Left renal pelvis (tissue), 4 donors: ENCODE measurements around the gene ATP5MC2. TPM values are rescaled to one million over a fixed set of nuclear protein-coding genes. Genes with fewer than 3 reads are reported as not detected.
"Not testable (repeated sequence)": the region's sequence is repeated elsewhere in the genome, so short reads cannot be mapped to it uniquely, and the experiment has no call there.

ENCODE experiments used
- DNase-seq, 4 donors: peaks; one replicate each; pipeline ENCODE4 v3.0.0-alpha.2; 2013; ENCODE audit warnings: low read depth in 4 of 4, low spot score in 3 of 4
- polyA plus RNA-seq, 4 donors: library from polyadenylated mRNA; unstranded; fragments of 120-200 nt; gene quantifications; one replicate each; pipeline ENCODE4 v1.2.1, GENCODE V29; 2013; ENCODE audit not compliant: insufficient read length in 4 of 4

The ATP5MC2 gene
- polyA plus RNA-seq, 4 donors: 320 to 596 (median 522) TPM

DNA sequence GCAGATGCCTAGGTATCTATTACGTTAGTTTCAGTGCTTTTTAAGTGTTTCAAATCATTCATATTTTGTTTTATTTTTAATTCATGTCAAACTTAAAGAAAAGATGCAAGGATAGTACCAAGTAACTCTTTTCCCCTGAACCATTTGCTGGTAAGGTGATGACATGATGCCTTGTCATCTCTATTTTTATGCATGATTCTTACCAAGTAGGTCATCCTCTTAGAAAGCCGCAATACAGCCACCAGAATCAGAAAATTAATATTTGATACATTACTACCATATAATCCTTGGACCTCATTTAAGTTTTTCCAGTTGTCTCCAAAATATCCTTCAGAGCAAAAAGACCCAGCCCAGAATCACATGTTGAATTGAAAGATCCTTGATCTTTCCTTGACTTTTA lies 22.3 kb downstream of the ATP5MC2 start:
- DNase-seq: no peak

GRCh38 chr12:53652366-53652765 lies 23.5 kb downstream of the ATP5MC2 start:
- DNase-seq: no peak

GRCh38 chr12:53651737-53652136 lies 24.1 kb downstream of the ATP5MC2 start:
- DNase-seq: no peak

DNA sequence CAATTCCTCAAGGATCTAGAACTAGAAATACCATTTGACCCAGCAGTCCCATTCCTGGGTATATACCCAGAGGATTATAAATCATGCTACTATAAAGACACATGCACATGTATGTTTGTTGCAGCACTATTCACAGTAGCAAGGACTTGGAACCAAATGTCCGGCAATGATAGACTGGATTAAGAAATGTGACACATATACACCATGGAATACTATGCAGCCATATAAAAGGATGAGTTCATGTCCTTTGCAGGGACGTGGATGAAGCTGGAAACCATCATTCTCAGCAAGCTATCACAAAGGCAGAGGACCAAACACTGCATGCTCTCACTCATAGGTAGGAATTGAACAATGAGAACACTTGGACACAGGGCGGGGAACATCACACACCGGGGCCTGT lies 29.6 kb downstream of the ATP5MC2 start:
- not testable (repeated sequence) for DNase-seq

GRCh38 chr12:53645165-53645564 lies 30.7 kb downstream of the ATP5MC2 start:
- no peak for DNase-seq

GRCh38 chr12:53644133-53644532 lies 31.8 kb downstream of the ATP5MC2 start:
- no peak for DNase-seq

- DNase-seq: no peak
These were observed 32.5 kb downstream of the ATP5MC2 start for GRCh38 chr12:53643232-53643979.

GRCh38 chr12:53638057-53638456 lies 37.8 kb downstream of the ATP5MC2 start:
- DNase-seq: no peak

DNA sequence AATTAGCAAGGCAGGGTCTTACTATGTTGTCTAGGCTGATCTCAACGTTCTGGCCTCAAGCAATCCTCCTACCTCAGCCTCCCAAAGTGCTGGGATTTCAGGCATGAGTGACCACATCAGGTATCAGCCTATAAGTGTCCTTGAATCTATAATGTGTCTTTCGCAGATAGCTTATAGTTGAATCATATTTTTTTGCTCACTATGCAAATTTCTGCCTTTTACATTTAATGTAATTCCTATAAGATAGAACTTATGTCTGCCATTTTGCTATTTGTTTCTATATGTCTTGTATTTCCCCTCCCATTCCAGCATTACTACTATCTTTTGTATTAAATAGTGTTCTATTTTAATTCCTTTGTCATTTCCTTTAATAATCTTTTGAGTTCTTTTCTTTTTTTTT lies 39.2 kb downstream of the ATP5MC2 start:
- no peak for DNase-seq

DNA sequence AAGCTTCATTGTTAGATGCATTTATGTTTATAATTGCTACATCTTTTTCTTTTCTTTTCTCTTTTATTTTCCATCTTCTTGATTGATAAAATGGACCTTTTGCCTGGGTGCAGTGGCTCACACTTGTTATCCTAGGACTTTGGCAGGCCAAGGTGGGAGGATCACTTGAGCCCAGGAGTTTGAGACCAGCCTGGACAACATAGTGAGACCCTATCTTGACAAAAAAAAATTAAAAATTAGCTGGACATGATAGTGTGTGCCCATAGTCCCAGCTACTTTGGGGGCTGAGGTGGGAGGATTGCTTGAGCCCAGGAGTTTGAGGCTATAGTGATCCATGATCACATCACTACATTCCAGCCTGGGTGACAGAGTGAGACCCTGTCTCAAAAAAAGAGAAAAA lies 40.2 kb downstream of the ATP5MC2 start:
- not testable (repeated sequence) for DNase-seq

DNA sequence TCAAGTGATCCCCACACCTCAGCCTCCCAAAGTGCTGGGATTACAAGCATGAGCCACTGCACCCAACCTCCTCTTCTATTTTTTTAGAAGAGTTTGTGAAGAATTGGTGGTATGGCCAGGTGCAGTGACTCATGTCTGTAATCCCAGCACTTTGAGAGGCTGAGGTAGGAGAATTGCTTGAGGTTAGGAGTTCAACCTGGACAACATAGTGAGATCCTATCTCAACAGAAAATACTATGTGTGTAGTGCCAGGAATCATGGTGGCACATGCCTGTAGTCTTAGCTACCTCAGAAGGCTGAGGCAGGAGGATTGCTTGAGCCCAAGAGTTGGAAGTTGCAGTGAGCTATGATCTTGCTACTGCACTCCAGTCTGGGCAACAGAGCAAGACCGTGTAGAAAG lies 44.2 kb downstream of the ATP5MC2 start:
- no peak for DNase-seq

GRCh38 chr12:53627919-53628318 lies 48.0 kb downstream of the ATP5MC2 start:
- DNase-seq: no peak

- DNase-seq: no peak
These were observed 49.1 kb downstream of the ATP5MC2 start for GRCh38 chr12:53626702-53627169.

DNA sequence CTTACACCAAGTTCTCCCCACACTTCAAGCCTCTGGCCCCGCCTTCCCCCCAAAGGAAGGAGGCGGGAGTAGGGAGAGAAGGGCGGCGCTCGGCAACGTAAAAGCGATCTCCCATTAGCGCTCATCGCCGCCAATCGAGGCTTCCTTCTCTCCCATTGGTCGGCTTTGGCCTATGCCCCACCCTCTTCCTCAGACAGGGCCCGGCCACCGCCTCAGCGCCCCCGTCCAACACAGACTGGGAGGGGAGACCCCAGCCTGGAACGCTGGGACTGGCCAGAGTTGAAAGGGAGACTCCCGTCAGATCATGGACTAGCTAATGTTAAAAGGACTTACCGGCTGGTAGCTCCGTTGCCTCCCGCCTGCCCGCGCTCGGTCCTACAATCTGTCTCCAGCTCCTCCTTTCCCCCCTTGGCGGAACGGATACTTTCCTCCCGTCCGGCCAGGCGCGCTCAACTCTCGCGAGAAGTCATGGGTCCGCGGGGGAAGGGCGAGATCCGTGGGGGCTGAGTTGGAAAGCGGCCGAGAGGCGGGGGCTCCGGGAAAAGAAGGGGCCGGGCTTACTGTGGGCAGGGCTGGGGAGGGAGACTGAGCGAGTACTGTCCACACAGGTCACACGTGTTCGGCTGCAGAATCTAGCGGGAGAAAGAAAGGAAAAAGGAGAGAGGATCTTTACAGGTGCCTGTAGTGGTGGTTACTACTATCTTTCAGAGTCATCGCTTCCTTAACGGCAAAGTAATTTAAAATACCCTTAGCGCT lies 49.8 kb downstream of the ATP5MC2 start, which contains the start of gene ATF7:
Gene ATF7 (minus strand): TSS at position 437 of the 756 bp plus-strand sequence. CDS start 25,382 bp downstream, outside the sequence.
- peak; percentile 97 to 98 (median 98) for DNase-seq

- no peak for DNase-seq
These were observed 50.4 kb downstream of the ATP5MC2 start for GRCh38 chr12:53625373-53625945.

DNA sequence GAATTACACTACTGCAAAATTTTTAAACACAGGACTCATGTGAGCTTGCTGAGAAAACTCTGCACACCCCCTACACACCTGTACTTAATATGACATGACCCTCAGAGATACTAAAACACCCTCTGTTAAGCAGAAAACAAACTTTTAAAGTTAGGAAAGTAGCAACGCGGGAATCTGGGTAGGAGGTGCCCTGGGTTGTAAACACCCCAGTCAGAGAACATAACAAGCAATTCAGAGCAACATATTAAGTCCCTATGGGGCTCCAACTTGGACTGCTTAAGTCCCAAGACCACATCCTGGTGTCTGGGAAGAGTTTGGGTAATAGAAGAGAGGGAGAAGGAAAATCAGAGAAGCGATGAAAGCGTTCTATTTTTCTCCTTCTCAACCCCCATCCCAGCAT lies 50.9 kb downstream of the ATP5MC2 start:
- DNase-seq: no peak

GRCh38 chr12:53624458-53624857 lies 51.4 kb downstream of the ATP5MC2 start:
- no peak for DNase-seq

DNA sequence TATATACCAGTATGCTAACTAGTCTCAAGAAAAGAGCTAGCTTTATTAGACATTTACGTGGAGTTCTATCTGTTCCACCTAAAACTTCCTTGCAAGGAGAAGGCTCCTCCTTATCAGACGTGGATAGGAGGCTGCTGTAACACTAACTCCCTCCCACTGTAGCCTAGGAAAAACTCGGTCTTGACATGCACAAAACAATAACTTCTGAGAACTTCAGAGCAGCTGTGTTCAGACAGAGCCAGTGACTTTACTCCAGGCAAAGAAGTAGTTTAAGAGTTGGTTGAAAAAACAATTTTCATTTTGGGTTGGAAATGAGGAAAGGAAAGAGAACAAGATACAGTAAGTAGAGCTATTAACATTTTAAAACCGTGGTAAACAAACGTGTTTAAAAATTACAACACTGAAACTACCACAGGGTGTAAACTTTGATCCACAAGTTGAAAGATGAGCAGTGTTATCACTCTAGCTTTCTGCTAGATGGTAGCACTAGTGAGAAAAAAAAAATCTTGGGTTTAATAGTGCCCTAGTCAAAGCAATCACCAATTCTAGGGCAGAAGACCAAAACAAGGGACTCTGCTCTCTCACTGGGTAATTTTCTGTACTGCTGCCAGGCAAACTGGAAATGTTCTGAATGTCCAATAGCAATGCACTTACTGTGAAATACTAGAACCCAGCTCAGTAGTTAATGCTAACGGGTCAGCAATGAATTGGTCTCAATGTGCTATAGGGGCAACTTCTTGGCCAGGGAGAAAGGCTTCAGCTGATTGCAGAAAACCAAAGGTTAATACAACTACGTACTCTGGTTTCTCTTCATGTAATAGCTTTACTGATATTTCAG lies 52.1 kb downstream of the ATP5MC2 start:
- DNase-seq: no peak

DNA sequence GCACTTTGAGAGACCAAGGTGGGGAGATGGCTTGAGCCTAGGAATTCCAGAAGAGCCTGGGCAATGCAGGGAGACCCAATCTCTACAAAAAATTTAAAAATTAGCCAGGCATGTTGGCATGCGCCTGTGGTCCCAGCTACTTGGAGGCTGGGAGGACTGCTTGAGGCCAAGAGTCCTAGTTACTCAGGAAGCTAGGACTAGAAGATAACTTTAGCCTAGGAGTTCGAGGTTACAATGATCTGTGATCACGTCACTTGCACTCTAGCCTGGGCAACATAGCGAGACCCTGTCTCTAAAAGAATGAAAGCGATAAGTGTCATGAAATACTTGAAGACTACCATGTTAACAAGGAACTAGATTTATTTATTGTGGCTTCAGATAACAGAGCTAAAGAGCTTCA lies 53.2 kb downstream of the ATP5MC2 start:
- DNase-seq: no peak

GRCh38 chr12:53618275-53618674 lies 57.6 kb downstream of the ATP5MC2 start:
- no peak for DNase-seq

GRCh38 chr12:53617700-53618099 lies 58.2 kb downstream of the ATP5MC2 start:
- DNase-seq: no peak
